Measurements from ENCODE around the gene CDK5R2. TPM values are rescaled to one million over a fixed set of nuclear protein-coding genes. Genes with fewer than 3 reads are reported as not detected.

The CDK5R2 gene
- total and polyA plus RNA-seq, 2 donors: 0.16 to 0.23 TPM

- no peak for DNase-seq (ENCODE audit: extremely low spot score)
- 26% methylated on average over 1 of the region's 1 CpG for WGBS
Observed at GRCh38 chr2:218956039-218956438, 3.4 kb upstream of the CDK5R2 start.

GRCh38 chr2:218957671-218958070 is 1.8 kb upstream of the CDK5R2 start:
- no peak overlapping the region for H3K27ac ChIP-seq (ENCODE audit: low read depth)
- no peaks in the 10 kb centered on the region for H3K36me3 ChIP-seq (ENCODE audit: insufficient read depth)
- no peak for DNase-seq (ENCODE audit: extremely low spot score)
- H3K4me1 ChIP-seq (ENCODE audit: insufficient read depth): no peaks in the 10 kb centered on the region
- H3K4me3 ChIP-seq (ENCODE audit: low read depth, low read length): no peak overlapping the region
- 77% methylated on average over 4 of the region's 4 CpGs for WGBS

More at GRCh38 chr2:218956039-218956438, 3.4 kb upstream of the CDK5R2 start:
- Histone ChIP-seq H3K4me3 (ENCODE audit: low read depth, low read length) (no peak overlapping the region), H3K36me3 (ENCODE audit: insufficient read depth) (no peaks in the 10 kb centered on the region), H3K4me1 (ENCODE audit: insufficient read depth) (no peaks in the 10 kb centered on the region), H3K27ac (ENCODE audit: low read depth) (no peak overlapping the region)

GRCh38 chr2:218958276-218958675 is 1.2 kb upstream of the CDK5R2 start:
- 84% methylated on average over 1 of the region's 1 CpG for WGBS
- no peaks in the 10 kb centered on the region for H3K36me3 ChIP-seq (ENCODE audit: insufficient read depth)
- no peak overlapping the region for H3K4me3 ChIP-seq (ENCODE audit: low read depth, low read length)
- no peak for DNase-seq (ENCODE audit: extremely low spot score)
- H3K27ac ChIP-seq (ENCODE audit: low read depth): no peak overlapping the region
- H3K4me1 ChIP-seq (ENCODE audit: insufficient read depth): no peaks in the 10 kb centered on the region

- peak overlapping the region; percentile 38 for H3K4me3 ChIP-seq (ENCODE audit: low read depth, low read length)
- no peak overlapping the region for H3K27ac ChIP-seq (ENCODE audit: low read depth)
- 1% methylated on average over 67 of the region's 67 CpGs for WGBS
- no peak for DNase-seq (ENCODE audit: extremely low spot score)
- no peaks in the 10 kb centered on the region for H3K4me1 ChIP-seq (ENCODE audit: insufficient read depth)
- H3K36me3 ChIP-seq (ENCODE audit: insufficient read depth): no peaks in the 10 kb centered on the region
Observed at GRCh38 chr2:218959761-218960308, 369 bp downstream of the CDK5R2 start.

- 2% methylated on average over 87 of the region's 87 CpGs for WGBS
- DNase-seq (ENCODE audit: extremely low spot score): no peak
- no peaks in the 10 kb centered on the region for H3K4me1 ChIP-seq (ENCODE audit: insufficient read depth)
Observed at GRCh38 chr2:218960309-218961165, 1.1 kb downstream of the CDK5R2 start.

GRCh38 chr2:218961229-218961628 is 1.8 kb downstream of the CDK5R2 start:
- H3K27ac ChIP-seq (ENCODE audit: low read depth): no peak overlapping the region
- no peaks in the 10 kb centered on the region for H3K36me3 ChIP-seq (ENCODE audit: insufficient read depth)
- 5% methylated on average over 4 of the region's 4 CpGs for WGBS
- no peaks in the 10 kb centered on the region for H3K4me1 ChIP-seq (ENCODE audit: insufficient read depth)
- H3K4me3 ChIP-seq (ENCODE audit: low read depth, low read length): no peak overlapping the region
- DNase-seq (ENCODE audit: extremely low spot score): no peak

More at GRCh38 chr2:218960309-218961165, 1.1 kb downstream of the CDK5R2 start:
- H3K36me3 ChIP-seq (ENCODE audit: insufficient read depth): no peaks in the 10 kb centered on the region
- no peak overlapping the region for H3K4me3 ChIP-seq (ENCODE audit: low read depth, low read length)
- H3K27ac ChIP-seq (ENCODE audit: low read depth): no peak overlapping the region

GRCh38 chr2:218961651-218962570 is 2.4 kb downstream of the CDK5R2 start:
- WGBS: 12% methylated on average over 34 of the region's 34 CpGs
- no peak for DNase-seq (ENCODE audit: extremely low spot score)
- Histone ChIP-seq H3K36me3 (ENCODE audit: insufficient read depth) (no peaks in the 10 kb centered on the region), H3K27ac (ENCODE audit: low read depth) (no peak overlapping the region), H3K4me1 (ENCODE audit: insufficient read depth) (no peaks in the 10 kb centered on the region), H3K4me3 (ENCODE audit: low read depth, low read length) (no peak overlapping the region)

- H3K4me3 ChIP-seq (ENCODE audit: low read depth, low read length): no peak overlapping the region
- DNase-seq (ENCODE audit: extremely low spot score): no peak
- H3K36me3 ChIP-seq (ENCODE audit: insufficient read depth): no peaks in the 10 kb centered on the region
- H3K27ac ChIP-seq (ENCODE audit: low read depth): no peak overlapping the region
- 2% methylated on average over 42 of the region's 42 CpGs for WGBS
- H3K4me1 ChIP-seq (ENCODE audit: insufficient read depth): no peaks in the 10 kb centered on the region
Observed at GRCh38 chr2:218962859-218963492, 3.5 kb downstream of the CDK5R2 start.

GRCh38 chr2:218963601-218964000 is 4.1 kb downstream of the CDK5R2 start:
- no peak for DNase-seq (ENCODE audit: extremely low spot score)
- Histone ChIP-seq H3K4me3 (ENCODE audit: low read depth, low read length) (no peak overlapping the region), H3K4me1 (ENCODE audit: insufficient read depth) (no peaks in the 10 kb centered on the region), H3K36me3 (ENCODE audit: insufficient read depth) (no peaks in the 10 kb centered on the region), H3K27ac (ENCODE audit: low read depth) (no peak overlapping the region)
- 12% methylated on average over 5 of the region's 5 CpGs for WGBS

GRCh38 chr2:218964041-218964771 is 4.7 kb downstream of the CDK5R2 start:
- Histone ChIP-seq H3K36me3 (ENCODE audit: insufficient read depth) (no peaks in the 10 kb centered on the region), H3K4me1 (ENCODE audit: insufficient read depth) (no peaks in the 10 kb centered on the region), H3K27ac (ENCODE audit: low read depth) (no peak overlapping the region), H3K4me3 (ENCODE audit: low read depth, low read length) (no peak overlapping the region)
- DNase-seq (ENCODE audit: extremely low spot score): no peak
- 38% methylated on average over 5 of the region's 5 CpGs for WGBS

- no peak for DNase-seq (ENCODE audit: extremely low spot score)
Observed at GRCh38 chr2:218970894-218971293, 11.4 kb downstream of the CDK5R2 start.

GRCh38 chr2:218975060-218975777 is 15.8 kb downstream of the CDK5R2 start:
- 60% methylated on average over 4 of the region's 4 CpGs for WGBS
- no peak for DNase-seq (ENCODE audit: extremely low spot score)
- no peaks in the 10 kb centered on the region for H3K36me3 ChIP-seq (ENCODE audit: insufficient read depth)
- no peak overlapping the region for H3K27ac ChIP-seq (ENCODE audit: low read depth)
- H3K4me3 ChIP-seq (ENCODE audit: low read depth, low read length): no peak overlapping the region
- no peaks in the 10 kb centered on the region for H3K4me1 ChIP-seq (ENCODE audit: insufficient read depth)

More at GRCh38 chr2:218970894-218971293, 11.4 kb downstream of the CDK5R2 start:
- WGBS: 21% methylated on average over 1 of the region's 1 CpG
- no peak overlapping the region for H3K27ac ChIP-seq (ENCODE audit: low read depth)
- H3K36me3 ChIP-seq (ENCODE audit: insufficient read depth): no peaks in the 10 kb centered on the region
- no peaks in the 10 kb centered on the region for H3K4me1 ChIP-seq (ENCODE audit: insufficient read depth)
- no peak overlapping the region for H3K4me3 ChIP-seq (ENCODE audit: low read depth, low read length)

Data from urinary bladder (tissue), 4 donors.